HG03039 (cell line): ENCODE results near the gene LARP6.
"Not testable (repeated sequence)": the region's sequence is repeated elsewhere in the genome, so short reads cannot be mapped to it uniquely, and the experiment has no call there.

Experiments used
- ATAC-seq: cut with Tn5 transposase; IDR thresholded peaks from one replicate; pipeline ENCODE4 v1.9.1; 2021; ENCODE audit warnings: mild to moderate bottlenecking, moderate library complexity; ENCODE audit not compliant: unreplicated experiment

The LARP6 gene

DNA sequence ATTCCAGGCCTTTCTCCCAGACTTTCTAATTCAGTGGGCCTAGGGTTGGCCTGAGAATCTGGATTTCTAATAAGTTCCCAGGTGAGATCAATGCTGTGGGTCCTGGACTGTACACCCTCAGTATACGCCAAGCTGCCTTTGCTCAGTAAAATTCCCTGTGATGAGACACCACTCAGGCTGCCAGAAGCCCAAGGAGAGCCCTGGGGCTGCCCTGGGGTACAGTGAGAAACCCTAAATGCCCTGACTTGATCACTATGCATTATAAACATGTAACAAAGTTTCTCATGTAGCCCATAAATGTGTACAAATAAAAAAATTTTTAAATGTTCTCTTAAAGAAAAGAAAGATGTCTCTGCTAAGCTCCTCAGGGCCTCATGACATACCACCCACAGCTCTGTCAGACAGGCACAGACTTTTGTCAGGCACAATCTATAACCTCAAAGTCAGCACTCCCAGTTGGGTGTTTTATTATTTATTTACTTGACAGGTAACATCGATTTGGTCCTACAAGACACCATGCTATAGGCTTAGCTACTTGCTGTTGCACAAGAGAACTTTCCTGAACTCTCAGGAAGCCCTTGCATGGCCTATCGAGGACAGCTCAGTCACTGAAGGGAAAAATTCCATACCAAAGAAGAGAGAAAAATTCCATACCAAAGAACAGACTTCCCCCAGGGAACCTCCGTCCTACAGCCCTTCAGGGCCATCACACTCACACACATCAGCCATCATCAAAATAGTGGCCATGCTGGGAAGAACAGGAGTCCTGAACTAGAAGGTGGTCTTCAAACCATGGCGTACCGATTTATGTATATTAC lies 22.7 kb downstream of the LARP6 start:
- no peak for ATAC-seq

DNA sequence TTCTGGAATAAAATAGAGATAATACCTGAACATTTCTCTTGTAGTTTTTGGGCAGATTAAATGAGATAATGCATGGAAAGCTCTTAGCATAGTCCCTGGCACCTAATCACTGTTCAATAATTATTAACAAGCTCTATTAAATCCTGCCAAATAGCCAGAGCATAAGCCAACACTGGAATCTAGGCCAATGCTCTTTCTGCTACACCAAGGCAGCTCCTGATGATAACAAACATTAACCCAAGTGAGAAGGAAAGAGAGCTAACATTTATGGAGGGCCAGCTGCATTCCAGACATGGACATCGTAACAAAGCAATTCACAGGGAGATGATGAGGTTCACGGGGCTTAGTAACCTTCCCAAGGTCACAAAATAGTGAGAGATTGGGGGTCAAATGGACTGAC lies 23.3 kb downstream of the LARP6 start:
- no peak for ATAC-seq

DNA sequence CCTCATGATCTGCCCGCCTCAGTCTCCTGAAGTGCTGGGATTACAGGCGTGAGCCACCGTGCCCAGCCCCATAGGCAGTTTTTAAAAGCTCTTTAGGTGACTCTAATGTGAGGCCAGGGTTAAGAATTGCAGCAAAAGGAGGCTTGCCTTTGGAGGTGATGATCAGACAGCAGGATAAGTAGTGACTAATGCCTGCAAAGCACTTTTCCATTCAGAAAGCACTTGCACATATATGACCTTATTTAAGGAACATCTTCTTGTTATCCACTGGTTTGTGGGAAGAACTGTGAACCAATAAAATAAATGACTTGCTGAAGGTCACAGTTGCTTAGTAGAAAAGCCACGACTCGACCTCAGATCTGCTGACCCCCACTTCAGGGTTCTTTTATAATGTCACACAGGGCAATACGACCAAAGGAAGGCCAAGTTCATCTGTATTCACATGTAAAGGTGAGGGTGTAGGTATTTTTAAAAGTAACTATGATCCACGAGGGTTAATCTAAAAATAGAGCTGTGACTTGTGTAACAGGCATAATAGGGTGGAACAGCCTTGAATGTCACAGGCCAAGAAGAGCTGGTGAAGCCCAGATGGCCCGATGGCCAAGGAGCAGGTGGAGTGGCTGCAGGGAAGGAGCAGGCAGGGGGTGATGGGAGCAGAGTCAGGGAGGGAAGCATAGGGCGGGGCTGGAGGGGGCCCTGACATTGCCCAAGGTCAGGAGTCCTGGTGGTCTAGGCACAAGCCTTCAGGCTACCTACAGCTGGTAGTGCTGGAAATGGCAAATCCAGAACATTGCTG lies 24.4 kb downstream of the LARP6 start:
- no peak for ATAC-seq

DNA sequence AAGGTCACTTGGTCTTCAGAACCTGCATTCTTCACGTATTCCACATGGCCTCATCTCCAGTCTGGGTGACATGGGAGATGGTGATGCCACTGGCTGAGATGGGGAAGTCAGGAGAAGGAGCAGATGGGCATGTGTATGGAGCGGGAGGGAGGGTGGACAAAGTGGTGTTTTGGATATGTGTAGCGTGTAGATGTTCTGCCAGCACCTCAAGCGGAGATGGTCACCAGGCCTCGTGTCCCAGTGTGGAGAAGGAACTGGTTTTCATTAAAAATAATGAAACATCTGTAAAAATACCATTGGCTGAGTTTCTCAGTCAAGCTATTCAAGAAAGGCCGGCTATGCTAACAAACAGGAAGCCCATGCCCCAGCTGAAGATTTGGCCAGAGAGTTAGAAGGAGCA lies 26.2 kb downstream of the LARP6 start:
- no peak for ATAC-seq

DNA sequence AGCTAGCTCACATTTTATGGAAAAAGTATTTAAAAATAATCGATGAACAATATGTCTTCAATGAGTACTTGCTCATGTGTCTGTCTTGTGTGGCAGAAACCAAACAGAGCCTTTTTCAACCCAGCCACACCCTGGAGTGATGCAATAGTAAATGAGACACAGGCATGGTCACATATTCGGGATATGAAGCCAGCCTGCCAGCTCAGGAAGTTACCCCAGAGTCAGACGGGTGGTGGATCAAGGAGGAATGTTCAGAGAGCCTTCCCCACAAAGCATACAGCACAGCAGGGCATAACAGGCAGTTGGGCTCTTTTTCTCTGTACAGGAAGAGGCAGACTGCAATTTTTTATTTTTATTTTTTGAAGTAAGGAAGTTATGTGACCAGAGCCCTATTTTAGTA lies 27.3 kb downstream of the LARP6 start:
- ATAC-seq, result no peak

DNA sequence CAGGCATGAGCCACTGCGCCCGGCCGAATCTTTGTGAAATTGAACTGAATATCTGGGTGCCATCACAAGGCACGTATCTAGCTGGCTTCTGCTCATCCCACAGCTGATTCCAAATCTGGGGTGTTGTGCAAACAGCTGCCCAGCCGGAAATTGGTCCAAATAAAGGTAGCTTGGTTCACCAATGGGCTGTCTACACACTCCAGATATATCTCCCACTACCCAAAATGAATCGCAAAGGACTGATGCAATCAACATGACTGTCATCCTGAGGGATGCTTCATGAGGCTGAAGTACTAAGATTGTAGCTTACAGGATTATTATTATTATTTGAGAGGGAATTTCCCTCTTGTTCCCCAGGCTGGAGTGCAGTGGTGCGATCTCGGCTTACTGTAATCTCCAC lies 28.1 kb downstream of the LARP6 start:
- no peak for ATAC-seq

DNA sequence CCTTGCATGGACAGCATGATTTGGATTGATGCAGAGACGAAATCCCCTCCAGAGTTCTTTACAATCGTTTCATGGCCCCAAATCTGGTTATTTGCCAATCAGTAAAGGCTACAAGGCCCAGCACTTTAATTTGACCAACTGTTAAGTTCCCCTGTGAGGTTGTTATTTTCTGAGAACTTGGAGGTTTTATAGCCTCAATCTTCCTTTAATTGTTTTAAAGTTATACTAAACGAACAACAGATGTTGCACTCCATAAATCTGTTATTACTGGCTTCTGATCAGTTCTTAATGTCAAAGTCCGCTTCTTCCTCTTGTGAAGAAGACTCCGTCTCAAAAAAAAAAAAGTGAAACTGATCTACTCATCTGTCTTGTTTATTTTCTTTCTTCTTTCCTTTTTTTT lies 30.8 kb downstream of the LARP6 start:
- no peak for ATAC-seq

DNA sequence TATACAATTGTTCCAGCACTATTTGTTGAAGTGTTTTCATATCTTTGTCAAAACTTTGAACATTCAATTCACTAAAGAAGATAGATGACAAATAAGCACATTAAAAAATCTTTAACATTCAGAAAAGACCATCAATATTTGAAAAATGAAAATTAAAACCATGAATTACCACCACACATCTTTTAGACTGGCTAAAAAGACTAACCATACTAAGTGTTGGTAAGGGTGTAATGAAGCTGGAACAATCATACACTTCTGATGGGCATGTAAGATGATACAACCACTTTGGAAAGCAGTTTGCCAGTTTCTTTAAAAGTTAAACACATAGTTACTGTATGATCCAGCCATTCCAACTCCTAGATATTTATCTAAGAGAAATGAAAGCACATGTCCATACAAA lies 33.7 kb downstream of the LARP6 start:
- ATAC-seq, result no peak

DNA sequence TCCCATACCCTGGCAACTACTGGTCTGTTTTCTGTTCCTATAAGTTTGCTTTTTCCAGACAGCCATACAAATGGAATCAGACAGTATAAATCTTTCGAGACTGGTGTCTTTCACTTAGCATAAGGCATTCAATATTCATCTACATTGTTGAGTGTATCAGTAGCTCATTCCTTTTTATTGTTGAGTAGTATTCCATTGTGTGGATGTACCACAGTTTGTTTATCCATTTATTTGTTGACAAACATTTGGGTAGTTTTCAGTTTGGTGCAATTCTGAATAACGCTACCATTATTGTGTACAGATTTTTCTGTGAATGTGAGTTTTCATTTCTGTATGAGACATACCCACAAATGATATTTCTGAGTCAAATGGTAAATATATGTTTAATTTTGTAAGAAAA lies 35.4 kb downstream of the LARP6 start:
- no peak for ATAC-seq

DNA sequence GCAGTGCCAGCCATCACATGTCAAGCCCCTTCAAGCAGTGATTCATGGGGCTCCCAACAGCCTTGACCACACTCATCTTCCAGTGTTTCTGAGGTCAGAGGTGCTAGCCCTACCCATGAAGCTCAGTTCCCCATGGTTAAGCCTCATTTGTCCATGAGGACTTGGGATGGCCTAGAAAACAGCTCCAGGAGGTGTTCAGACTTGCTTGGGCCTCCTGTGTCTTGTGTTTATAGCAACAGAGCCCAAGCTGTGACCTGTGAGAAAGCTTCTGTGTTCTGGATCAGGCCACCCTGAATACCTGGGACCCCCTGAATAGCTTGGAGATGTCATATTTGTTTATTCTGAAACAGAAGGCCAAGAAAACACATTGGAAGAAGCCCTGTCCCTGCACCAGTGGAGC lies 36.7 kb downstream of the LARP6 start:
- ATAC-seq, result no peak

DNA sequence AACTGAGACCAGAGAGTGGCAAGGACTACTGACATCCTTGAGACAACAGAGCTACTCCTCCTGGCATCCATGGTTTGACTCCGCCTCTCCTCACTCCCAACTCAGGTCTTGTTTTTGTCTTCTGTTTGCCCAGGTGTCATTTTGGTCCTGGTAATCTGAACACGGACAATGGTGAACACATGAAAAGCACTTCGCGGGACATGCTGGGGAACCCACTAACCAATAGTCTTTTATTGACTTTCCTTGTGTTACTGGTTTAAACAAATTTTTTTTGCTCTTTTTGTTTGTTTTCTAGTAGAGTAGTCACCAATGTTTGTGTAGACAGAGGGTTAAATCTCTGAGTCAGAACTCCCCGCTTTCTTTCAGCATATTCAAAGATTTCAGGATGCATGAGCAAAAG lies 38.4 kb downstream of the LARP6 start:
- ATAC-seq, result no peak

DNA sequence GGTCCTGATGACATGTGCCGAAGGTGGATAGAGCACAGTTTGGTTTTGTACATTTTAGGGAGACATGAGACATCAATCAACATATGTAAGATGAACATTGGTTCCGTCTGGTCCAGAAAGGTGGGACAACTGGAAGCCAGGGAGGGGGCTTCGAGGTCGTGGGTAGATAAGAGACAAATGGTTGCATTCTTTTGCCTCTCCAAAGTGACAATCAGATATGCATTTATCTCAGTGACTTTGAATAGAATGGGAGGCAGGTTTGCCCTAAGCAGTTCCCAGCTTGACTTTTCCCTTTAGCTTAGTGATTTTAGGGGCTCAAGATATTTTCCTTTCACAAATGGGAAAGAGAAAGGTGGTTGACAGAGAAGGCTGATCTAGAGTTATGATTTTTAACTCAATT lies 38.9 kb downstream of the LARP6 start:
- ATAC-seq, result not testable (repeated sequence)

DNA sequence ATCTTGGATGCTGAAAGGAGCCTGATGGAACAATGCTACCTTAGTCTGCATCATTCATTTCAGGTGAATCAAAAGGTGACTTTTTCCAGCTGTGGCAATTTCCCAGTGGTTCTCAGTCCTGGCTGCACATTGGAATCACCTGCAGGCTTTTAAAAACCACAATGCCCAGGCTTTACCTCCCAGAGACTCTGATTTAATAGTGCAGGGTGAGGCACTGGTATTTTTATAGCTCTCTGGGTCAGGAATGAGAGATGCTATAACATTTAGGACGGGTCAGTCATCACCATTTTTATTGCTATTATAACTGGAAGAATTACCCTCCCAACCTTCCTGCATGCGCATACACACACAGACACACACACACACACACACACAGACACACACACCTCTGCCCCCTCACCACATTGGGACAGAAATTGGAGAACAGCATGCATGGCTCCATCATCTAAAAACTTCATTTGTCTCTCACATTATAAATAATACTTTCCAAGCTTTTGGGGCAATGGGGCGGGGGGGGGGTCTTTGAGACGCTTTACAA lies 41.1 kb downstream of the LARP6 start:
- ATAC-seq, result no peak

DNA sequence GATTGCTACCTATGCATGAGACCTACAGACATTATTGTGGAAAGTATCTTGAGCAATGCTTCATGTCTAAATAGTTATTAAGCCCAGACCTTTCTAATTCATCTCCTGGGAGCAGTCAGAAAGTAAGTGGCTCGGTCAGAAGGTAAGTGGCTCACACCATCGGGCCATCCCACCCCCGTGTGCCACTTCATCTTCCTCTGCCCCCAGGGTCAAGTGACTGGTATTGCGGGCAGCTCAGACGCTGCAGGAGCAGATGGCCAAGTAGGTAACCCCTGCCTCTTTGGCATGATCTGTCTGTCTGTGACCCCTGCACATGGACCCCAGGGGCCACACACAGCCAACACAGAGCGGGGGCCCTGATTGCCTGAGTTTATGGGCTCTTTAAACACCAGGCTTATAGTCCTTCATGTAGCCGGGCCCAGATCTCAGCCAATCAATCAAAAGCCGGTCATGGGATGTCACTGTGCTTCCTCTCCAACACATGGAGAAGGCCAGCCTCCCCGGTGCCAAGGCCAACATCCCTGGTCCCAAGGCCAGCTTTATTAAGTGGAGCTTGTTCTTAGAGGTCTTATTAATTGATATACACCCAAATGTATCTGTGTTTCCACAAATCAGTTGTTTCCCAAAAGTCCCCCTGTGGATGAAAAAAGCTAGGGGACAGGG lies 42.9 kb downstream of the LARP6 start:
- no peak for ATAC-seq

DNA sequence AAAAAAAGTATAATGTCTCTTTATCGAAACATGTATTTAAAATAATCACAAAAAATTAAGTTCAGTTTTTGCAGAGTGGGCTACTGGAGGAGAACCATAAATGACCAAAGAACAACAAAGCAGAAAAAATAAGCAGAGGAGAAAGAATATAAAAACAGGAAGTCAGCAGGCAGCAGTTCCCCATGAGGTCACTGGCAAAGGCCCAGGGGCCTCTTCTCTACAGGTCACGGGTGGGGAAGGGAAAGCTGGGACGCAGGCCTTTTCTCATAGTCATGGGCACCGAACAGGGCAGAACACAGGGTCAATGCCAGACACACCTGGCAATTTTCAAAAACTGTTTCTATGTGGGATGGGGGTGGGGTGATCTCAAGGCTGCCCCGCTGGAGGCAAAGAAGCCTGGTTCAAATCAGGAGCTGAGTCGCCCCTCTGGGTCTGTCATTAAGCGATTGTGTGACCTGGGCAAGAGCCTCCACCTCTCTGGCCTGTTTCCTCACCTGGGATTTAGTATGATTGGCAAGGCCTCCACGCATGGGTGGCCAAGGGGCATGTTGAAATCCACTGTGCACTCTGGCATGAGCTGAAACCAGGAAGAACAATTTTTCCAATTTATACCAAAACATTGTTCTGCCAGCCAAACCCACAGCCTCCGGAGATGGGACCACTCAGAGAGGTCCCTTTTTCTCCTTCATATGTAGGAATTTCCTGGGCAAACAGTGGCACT lies 46.8 kb downstream of the LARP6 start:
- ATAC-seq, result no peak

DNA sequence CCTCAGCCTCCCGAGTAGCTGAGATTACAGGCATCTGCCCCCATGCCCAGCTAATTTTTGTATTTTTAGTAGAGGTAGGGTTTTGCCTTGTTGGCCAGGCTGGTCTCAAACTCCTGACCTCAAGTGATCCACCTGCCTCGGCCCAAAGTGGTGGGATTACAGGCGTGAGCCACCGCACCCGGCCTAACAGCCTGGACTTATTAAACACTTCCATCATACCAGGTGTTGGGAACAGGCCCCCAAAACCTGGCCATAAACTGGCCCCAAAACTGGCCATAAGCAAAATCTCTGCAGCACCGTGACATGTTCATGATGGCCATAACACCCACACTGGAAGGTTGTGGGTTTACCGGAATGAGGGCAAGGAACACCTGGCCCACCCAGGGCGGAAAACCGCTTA lies 49.6 kb downstream of the LARP6 start:
- ATAC-seq, result not testable (repeated sequence)

DNA sequence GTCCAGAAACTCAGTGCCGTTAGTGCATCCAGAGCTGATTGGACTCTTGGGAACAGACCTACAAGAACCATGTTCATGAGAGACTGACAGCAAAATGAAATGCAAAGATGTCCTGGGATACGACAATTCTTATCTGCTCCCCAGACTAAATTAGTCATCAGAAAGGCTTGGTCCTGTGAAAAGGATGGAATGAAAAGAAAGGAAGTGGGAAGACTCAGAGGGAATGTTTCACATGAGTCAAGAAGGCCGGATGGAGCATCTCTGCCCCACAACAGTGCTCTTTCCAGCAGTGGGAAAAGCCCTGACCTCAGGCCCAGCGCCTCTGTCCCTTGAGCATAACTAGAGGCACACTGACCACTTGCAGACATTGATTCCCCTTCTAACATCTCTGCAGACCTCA lies 51.3 kb downstream of the LARP6 start:
- no peak for ATAC-seq

DNA sequence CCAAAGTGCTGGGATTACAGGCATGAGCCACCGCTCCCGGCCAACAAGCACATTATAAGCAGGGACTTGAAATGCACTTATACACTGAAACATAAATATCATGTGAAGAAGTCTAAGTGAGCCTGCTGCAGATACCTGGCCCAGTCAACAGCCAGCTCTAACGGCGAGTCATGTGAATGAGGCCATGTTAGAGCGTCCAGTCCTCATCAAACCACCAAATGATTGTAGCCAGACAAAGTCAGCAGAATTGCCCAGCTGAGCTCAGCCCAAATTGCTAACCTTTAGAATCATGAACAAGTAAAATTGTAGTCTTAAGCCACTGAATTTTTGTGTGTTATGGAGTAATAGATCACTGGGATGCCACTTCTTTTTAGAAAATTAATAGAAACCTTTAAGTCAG lies 52.8 kb downstream of the LARP6 start:
- ATAC-seq, result no peak

DNA sequence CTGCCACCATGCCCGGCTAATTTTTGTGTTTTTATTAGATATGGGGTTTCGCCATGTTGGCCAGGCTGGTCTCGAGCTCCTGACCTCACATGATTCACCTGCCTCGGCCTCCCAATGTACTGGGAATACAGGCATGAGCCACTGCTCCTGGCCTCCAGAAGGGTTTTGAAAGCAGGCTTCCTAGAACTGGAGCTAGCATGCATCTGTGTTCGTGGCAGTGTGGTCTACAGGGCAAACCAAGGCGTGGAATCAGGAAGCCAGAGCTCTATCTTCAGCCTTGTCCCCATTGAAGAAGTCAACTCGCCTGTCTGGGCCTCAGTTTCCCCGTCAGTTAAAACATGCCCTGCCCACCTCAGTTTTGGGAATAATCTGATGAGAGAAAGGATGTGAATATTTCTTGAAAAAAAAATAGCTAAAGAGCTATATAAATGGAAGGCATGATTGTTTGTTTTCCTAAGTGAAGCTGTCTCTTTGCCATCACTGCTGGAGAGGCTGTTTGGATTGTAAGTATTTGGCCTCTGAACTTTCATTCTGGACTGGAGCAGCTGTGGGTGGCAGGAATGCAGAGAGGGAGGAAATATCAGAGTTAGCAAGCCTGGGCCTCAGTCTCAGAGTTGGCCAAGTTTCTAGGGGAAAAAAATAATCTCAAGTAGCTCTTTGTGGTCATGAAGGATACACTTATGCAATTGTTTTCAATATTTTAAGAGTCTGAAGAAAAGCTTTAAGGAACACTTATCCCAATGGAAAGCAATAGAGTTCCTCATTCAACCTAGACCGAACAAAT lies 54.1 kb downstream of the LARP6 start:
- ATAC-seq, result no peak

DNA sequence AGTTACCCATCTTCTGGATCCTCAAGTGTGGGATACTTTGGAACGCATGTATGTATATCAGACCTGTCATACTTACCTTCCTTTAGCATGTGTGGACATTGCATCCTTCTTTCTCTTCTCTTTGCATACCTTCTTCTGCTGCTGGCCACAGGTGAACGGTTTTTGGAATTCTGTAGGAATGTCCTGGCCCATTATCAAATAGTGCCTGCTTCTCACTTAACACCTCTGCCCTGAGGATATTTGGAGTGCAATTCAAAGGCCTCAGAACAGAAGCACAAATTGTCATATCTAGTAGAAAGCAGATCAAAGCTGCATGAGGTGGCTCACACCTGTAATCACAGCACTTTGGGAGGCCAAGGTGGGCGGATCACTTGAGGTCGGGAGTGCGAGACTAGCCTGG lies 56.5 kb downstream of the LARP6 start:
- no peak for ATAC-seq
